ENCODE measurements around the gene SIN3B. TPM values are rescaled to one million over a fixed set of nuclear protein-coding genes. Genes with fewer than 3 reads are reported as not detected.

The SIN3B gene
- total and polyA plus RNA-seq, 9 of the 15 experiments (the other 6 are each of a cell fraction or from before 2014, with no cell fraction given), result 0.51 to 34.2 (median 14.3) TPM

- TF ChIP-seq ZBTB33 (CRISPR knock-in tag; IDR thresholded peaks at IDR 0.05), result no peak
- no peak for TF ChIP-seq RBBP5 (IDR thresholded peaks at IDR 0.05; ENCODE audit: borderline replicate concordance, insufficient read depth, low read length, poor library complexity, severe bottlenecking)
- 0 out of 2 replicates have a peak, but pooled peaks have one; percentile 17 for TF ChIP-seq PYGO2 (tag; IDR thresholded peaks at IDR 0.05)
- TF ChIP-seq, protein P1, sequence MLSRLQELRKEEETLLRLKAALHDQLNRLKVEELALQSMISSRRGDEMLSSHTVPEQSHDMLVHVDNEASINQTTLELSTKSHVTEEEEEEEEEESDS (CRISPR knock-in tag; IDR thresholded peaks at IDR 0.05), result no peak
- peak; percentile 32; the same call in 1 of the 2 replicates for TF ChIP-seq ZNF609 (CRISPR knock-in tag; IDR thresholded peaks at IDR 0.05; ENCODE audit: borderline replicate concordance)
- no peak for TF ChIP-seq TFE3 (CRISPR knock-in tag; IDR thresholded peaks at IDR 0.05)
- TF ChIP-seq KLF10 (CRISPR knock-in tag; IDR thresholded peaks at IDR 0.05), result 0 out of 2 replicates have a peak, but pooled peaks have one; percentile 31
- no peak for TF ChIP-seq REST (IDR thresholded peaks at IDR 0.05; ENCODE audit: borderline replicate concordance)
- TF ChIP-seq REST (CRISPR knock-in tag; IDR thresholded peaks at IDR 0.05; ENCODE audit: low read depth), result no peak
- 0 out of 2 replicates have a peak, but pooled peaks have one; percentile 59 for TF ChIP-seq ZNF717 (CRISPR knock-in tag; IDR thresholded peaks at IDR 0.05)
Measured at GRCh38 chr19:16889366-16889882, 60.2 kb downstream of the SIN3B start (continued).
